NT2/D1 (cell line): ENCODE data around the gene CD300H.

Experiments
- SUZ12 ChIP-seq: IDR thresholded peaks from 2 replicates; pipeline ENCODE4 v1.6.1; 2011; ENCODE audit not compliant: insufficient read length, insufficient read depth; ENCODE audit errors: extremely low read depth
- YY1 ChIP-seq: IDR thresholded peaks from 2 replicates; pipeline ENCODE4 v1.6.1; 2011; ENCODE audit not compliant: insufficient read length, insufficient read depth
- ZNF274 ChIP-seq: IDR thresholded peaks from 2 replicates; pipeline ENCODE4 v1.6.1; 2011; ENCODE audit warnings: mild to moderate bottlenecking, low read depth, low read length

GRCh38 chr17:74547736-74548135, 19.6 kb downstream of the CD300H start:
- TF ChIP-seq YY1: no peak
- no peak for TF ChIP-seq ZNF274
- TF ChIP-seq SUZ12: no peak
